Keratinocyte (primary cell): ENCODE results near the gene SYNDIG1. TPM values are rescaled to one million over a fixed set of nuclear protein-coding genes. Genes with fewer than 3 reads are reported as not detected.

Experiments used
- DNase-seq: peaks from one replicate; pipeline ENCODE4 v3.0.0-alpha.2; 2011; ENCODE audit warnings: low read depth, missing footprints, low spot score
- FAIRE-seq: peaks from 2 replicates; lab custom pipeline; 2011; peaks lifted over from hg19 to GRCh38; lab: Jason Lieb, UNC
- H2AFZ ChIP-seq: 2 replicates; pipeline ENCODE4 v1.6.0; 2012; ENCODE audit warnings: low read length, control low read depth, inconsistent platforms; ENCODE audit not compliant: control insufficient read depth
- H3K27ac ChIP-seq: 2 replicates; pipeline ENCODE4 v1.5.1; 2011; ENCODE audit warnings: low read length; ENCODE audit not compliant: control insufficient read depth, insufficient read depth
- H3K27me3 ChIP-seq: 3 replicates; pipeline ENCODE4 v1.6.0; 2011; ENCODE audit warnings: low read length; ENCODE audit not compliant: control insufficient read depth, insufficient read depth; ENCODE audit errors: extremely low read depth
- H3K36me3 ChIP-seq, 2 experiments: 2 replicates in 1 of 2; 3 replicates in 1 of 2; pipeline ENCODE4 v1.5.1; 2011; ENCODE audit warnings: low read length in 2 of 2, mild to moderate bottlenecking in 1 of 2; ENCODE audit not compliant: control insufficient read depth in 2 of 2, insufficient read depth in 2 of 2; ENCODE audit errors: extremely low read depth in 1 of 2
- H3K4me1 ChIP-seq: 3 replicates; pipeline ENCODE4 v1.5.1; 2011; ENCODE audit warnings: low read length; ENCODE audit not compliant: control insufficient read depth, insufficient read depth; ENCODE audit errors: extremely low read depth
- H3K4me2 ChIP-seq: 3 replicates; pipeline ENCODE4 v1.6.0; 2011; ENCODE audit warnings: low read depth, low read length; ENCODE audit not compliant: control insufficient read depth, insufficient read depth; ENCODE audit errors: extremely low read depth
- H3K4me3 ChIP-seq, 3 experiments: fragments of 200-600 bp in 1 of 3; sonication (generic) in 1 of 3; 2 replicates in 2 of 3; 3 replicates in 1 of 3; pipeline ENCODE4 v1.5.1; 2011 to 2016; ENCODE audit warnings: low read length in 3 of 3, mild to moderate bottlenecking in 3 of 3, control low read depth in 2 of 3, inconsistent platforms in 1 of 3, low read depth in 1 of 3, mixed read lengths in 1 of 3, mixed run types in 1 of 3, moderate library complexity in 1 of 3; ENCODE audit not compliant: control insufficient read depth in 2 of 3, insufficient read depth in 2 of 3; ENCODE audit errors: extremely low read depth in 1 of 3
- H3K79me2 ChIP-seq: 2 replicates; pipeline ENCODE4 v1.6.0; 2012; ENCODE audit warnings: low read length; ENCODE audit not compliant: control insufficient read depth, insufficient read depth
- H3K9ac ChIP-seq: 3 replicates; pipeline ENCODE4 v1.6.0; 2011; ENCODE audit warnings: low read length; ENCODE audit not compliant: control insufficient read depth, insufficient read depth; ENCODE audit errors: extremely low read depth
- H3K9me1 ChIP-seq: 3 replicates; pipeline ENCODE4 v1.6.0; 2011; ENCODE audit warnings: low read length; ENCODE audit not compliant: control insufficient read depth, insufficient read depth; ENCODE audit errors: extremely low read depth
- H3K9me3 ChIP-seq: 2 replicates; pipeline ENCODE4 v1.5.1; 2012; ENCODE audit warnings: low read depth, low read length; ENCODE audit not compliant: control insufficient read depth
- H4K20me1 ChIP-seq: 3 replicates; pipeline ENCODE4 v1.6.0; 2011; ENCODE audit warnings: low read length; ENCODE audit not compliant: control insufficient read depth, insufficient read depth; ENCODE audit errors: extremely low read depth
- EZH2 ChIP-seq: IDR thresholded peaks from one replicate; pipeline ENCODE4 v1.6.1; 2012; ENCODE audit warnings: inconsistent platforms, mild to moderate bottlenecking, low read length, moderate library complexity
- dilution Hi-C: fragments of 300-500 bp; cut with MboI; formaldehyde crosslinking; loops from one replicate; pipeline ENCODE4 v1.7.0; 2020; ENCODE audit warnings: low sequenced_read_pairs; ENCODE audit not compliant: extremely low pct_ligation_motif_present
- polyA plus RNA-seq, 5 experiments: library from polyadenylated mRNA; depleted of rRNA in 3 of 5; stranded (reverse) in 3 of 5; stranded (forward) in 1 of 5; unstranded in 1 of 5; fragments of >200 nt; gene quantifications; 1 replicate in 1 of 5; 2 replicates in 3 of 5; 3 replicates in 1 of 5; pipeline versions ENCODE4 v1.2.1 to v1.2.3, GENCODE V29; 2011 to 2012; ENCODE audit warnings: missing spikeins in 2 of 5, low read depth in 1 of 5, low replicate concordance in 1 of 5
- TF ChIP-seq, protein P1 (sequence below), 3 experiments: IDR thresholded peaks in 1 of 3; conservative IDR thresholded peaks in 1 of 3; optimal IDR thresholded peaks in 1 of 3; 2 replicates in 2 of 3; 3 replicates in 1 of 3; pipeline versions ENCODE3 to v1.5.1; 2011; ENCODE audit warnings: low read length in 3 of 3, mild to moderate bottlenecking in 3 of 3, moderate library complexity in 2 of 3, control low read depth in 1 of 3, inconsistent platforms in 1 of 3; ENCODE audit not compliant: insufficient read depth in 2 of 3; ENCODE audit errors: extremely low read depth in 1 of 3

Gene SYNDIG1
- polyA plus RNA-seq, 1 donor (not counting 4 experiments of a cell fraction or from before 2014, with no cell fraction given), result 0.38 TPM

GRCh38 chr20:24484081-24484450 is 14.6 kb downstream of the SYNDIG1 start:
- dilution Hi-C loops, result no loop called here
- H3K4me1 ChIP-seq, result no peaks in the 10 kb centered on the region
- H3K36me3 ChIP-seq, result no peaks in the 10 kb centered on the region
- H3K27ac ChIP-seq, result no peak overlapping the region
- H2AFZ ChIP-seq, result no peak overlapping the region
- DNase-seq, result no peak
- H3K4me3 ChIP-seq, result no peak overlapping the region
- H3K27me3 ChIP-seq, result no peaks in the 10 kb centered on the region
- H4K20me1 ChIP-seq, result no peaks in the 10 kb centered on the region
- H3K9ac ChIP-seq, result no peak overlapping the region
- no peaks in the 10 kb centered on the region for H3K9me3 ChIP-seq
- no peak for FAIRE-seq
- TF ChIP-seq EZH2, result no peak
- TF ChIP-seq, protein P1, sequence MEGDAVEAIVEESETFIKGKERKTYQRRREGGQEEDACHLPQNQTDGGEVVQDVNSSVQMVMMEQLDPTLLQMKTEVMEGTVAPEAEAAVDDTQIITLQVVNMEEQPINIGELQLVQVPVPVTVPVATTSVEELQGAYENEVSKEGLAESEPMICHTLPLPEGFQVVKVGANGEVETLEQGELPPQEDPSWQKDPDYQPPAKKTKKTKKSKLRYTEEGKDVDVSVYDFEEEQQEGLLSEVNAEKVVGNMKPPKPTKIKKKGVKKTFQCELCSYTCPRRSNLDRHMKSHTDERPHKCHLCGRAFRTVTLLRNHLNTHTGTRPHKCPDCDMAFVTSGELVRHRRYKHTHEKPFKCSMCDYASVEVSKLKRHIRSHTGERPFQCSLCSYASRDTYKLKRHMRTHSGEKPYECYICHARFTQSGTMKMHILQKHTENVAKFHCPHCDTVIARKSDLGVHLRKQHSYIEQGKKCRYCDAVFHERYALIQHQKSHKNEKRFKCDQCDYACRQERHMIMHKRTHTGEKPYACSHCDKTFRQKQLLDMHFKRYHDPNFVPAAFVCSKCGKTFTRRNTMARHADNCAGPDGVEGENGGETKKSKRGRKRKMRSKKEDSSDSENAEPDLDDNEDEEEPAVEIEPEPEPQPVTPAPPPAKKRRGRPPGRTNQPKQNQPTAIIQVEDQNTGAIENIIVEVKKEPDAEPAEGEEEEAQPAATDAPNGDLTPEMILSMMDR (optimal IDR thresholded peaks at IDR 0.05 in 1 of 3, IDR thresholded peaks at IDR 0.05 in 1 of 3, conservative IDR thresholded peaks at IDR 0.05 in 1 of 3; ENCODE audit: extremely low read depth in 1 of 3, insufficient read depth in 2 of 3, low read length in 3 of 3), result no peak
- no peaks in the 10 kb centered on the region for H3K79me2 ChIP-seq
- no peak overlapping the region for H3K4me2 ChIP-seq
- no peaks in the 10 kb centered on the region for H3K9me1 ChIP-seq

- Histone ChIP-seq H4K20me1 (no peaks in the 10 kb centered on the region), H3K27ac (no peak overlapping the region), H3K4me1 (no peaks in the 10 kb centered on the region), H3K27me3 (no peaks in the 10 kb centered on the region), H3K9me1 (no peaks in the 10 kb centered on the region), H3K9me3 (peaks cover 3% of the 10 kb centered on the region), H3K9ac (no peak overlapping the region), H3K36me3 (no peaks in the 10 kb centered on the region), H3K4me3 (no peak overlapping the region), H3K79me2 (no peaks in the 10 kb centered on the region), H3K4me2 (no peak overlapping the region), H2AFZ (no peak overlapping the region)
- no peak for FAIRE-seq
- no peak for TF ChIP-seq EZH2
- TF ChIP-seq, protein P1 (optimal IDR thresholded peaks at IDR 0.05 in 1 of 3, IDR thresholded peaks at IDR 0.05 in 1 of 3, conservative IDR thresholded peaks at IDR 0.05 in 1 of 3; ENCODE audit: extremely low read depth in 1 of 3, insufficient read depth in 2 of 3, low read length in 3 of 3), result no peak
- DNase-seq, result no peak
- dilution Hi-C loops, result no loop called here
These were observed 16.6 kb downstream of the SYNDIG1 start for GRCh38 chr20:24485981-24486380.
